Measurements from ENCODE around the gene PRKN.

Gene PRKN

DNA sequence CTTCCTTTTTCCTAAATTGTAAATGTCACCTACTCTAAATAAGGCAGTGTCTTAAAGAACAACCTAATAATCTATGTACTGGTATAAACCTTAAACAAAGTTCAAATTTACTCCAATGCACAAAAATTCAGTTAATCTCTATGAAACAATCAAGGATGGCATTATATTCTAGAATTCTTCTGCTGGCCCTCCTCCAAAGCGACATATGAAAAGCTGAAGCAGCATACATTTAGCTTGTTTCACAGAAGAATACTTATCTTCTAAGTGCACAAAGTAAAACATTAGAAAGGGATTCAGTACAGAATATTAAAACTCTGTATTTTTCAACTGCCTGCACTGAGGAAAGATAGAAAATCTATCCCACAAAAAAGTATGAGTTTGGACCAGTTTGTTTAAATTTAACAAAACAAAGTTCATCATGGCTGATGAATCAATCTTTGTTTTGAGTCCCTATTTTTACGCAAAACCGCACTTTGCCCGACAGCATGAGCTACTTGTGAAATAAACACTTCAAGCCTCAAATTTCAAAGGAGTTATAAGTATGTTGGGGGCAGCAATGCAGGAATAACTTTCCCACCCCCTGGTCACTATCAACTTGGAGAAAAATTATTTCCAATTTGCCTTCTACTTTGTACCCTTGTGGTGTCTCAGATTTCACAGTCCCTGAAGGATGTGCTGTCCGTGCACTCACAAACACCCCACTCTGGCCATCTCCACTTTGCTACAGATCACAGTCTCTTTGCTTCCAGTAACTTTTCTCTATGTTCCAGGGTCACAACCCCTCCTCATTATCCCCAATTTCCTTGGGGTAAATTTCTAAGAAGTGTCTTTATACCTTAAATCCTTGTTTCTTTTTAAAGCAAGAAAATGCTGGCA is 238.2 kb downstream of the PRKN start:
- Histone ChIP-seq H3K9me3 (ENCODE audit: insufficient read depth, low read length) (no peaks in the 10 kb centered on the region), H3K4me2 (ENCODE audit: low read length) (no peak overlapping the region), H2AFZ (ENCODE audit: low read depth, low read length) (no peak overlapping the region), H3K27ac (ENCODE audit: low read length) (no peak overlapping the region), H4K20me1 (ENCODE audit: insufficient read depth, low read length) (no peaks in the 10 kb centered on the region), H3K9ac (ENCODE audit: low read length) (no peak overlapping the region), H3K4me1 (ENCODE audit: low read length) (no peaks in the 10 kb centered on the region), H3K27me3 (ENCODE audit: low read depth, low read length) (no peaks in the 10 kb centered on the region), H3K36me3 (replicated peaks; ENCODE audit: low read depth, low read length) (no peaks in the 10 kb centered on the region), H3K79me2 (ENCODE audit: low read length) (no peaks in the 10 kb centered on the region), H3K4me3 (ENCODE audit: low read length) (no peak overlapping the region)
- TF ChIP-seq EZH2phosphoT487 (IDR thresholded peaks at IDR 0.05; ENCODE audit: low read depth) (no peak), CTCF (IDR thresholded peaks at IDR 0.05; ENCODE audit: low read depth, low read length) (no peak)

DNA sequence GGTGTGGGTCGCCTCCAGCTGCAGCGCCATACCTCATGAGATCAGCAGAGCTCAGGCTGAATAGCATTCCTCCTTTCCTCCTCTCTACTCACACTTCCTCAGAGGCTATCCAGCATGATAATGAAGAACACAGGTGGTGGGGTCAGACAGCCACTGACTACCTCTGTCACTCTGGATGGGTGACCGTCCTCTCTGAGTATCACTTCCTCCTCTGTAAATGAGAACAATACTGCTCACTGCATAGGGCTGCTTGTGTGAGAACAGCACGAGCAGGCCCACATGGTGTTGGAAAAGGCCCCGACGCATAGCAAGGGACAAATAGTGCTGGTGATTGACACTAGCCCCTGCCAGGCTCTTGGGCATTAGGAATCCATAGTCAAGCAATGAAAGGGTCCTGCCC is 239.1 kb downstream of the PRKN start:
- no peak overlapping the region for H3K4me2 ChIP-seq (ENCODE audit: low read length)
- no peak overlapping the region for H3K9ac ChIP-seq (ENCODE audit: low read length)
- no peak overlapping the region for H3K4me3 ChIP-seq (ENCODE audit: low read length)
- no peak for TF ChIP-seq CTCF (IDR thresholded peaks at IDR 0.05; ENCODE audit: low read depth, low read length)
- no peak for TF ChIP-seq EZH2phosphoT487 (IDR thresholded peaks at IDR 0.05; ENCODE audit: low read depth)
- no peaks in the 10 kb centered on the region for H3K36me3 ChIP-seq (replicated peaks; ENCODE audit: low read depth, low read length)
- H4K20me1 ChIP-seq (ENCODE audit: insufficient read depth, low read length), result no peaks in the 10 kb centered on the region
- no peak overlapping the region for H3K27ac ChIP-seq (ENCODE audit: low read length)
- no peaks in the 10 kb centered on the region for H3K27me3 ChIP-seq (ENCODE audit: low read depth, low read length)
- H3K79me2 ChIP-seq (ENCODE audit: low read length), result no peaks in the 10 kb centered on the region
- H2AFZ ChIP-seq (ENCODE audit: low read depth, low read length), result no peak overlapping the region
- no peaks in the 10 kb centered on the region for H3K4me1 ChIP-seq (ENCODE audit: low read length)
- H3K9me3 ChIP-seq (ENCODE audit: insufficient read depth, low read length), result no peaks in the 10 kb centered on the region

DNA sequence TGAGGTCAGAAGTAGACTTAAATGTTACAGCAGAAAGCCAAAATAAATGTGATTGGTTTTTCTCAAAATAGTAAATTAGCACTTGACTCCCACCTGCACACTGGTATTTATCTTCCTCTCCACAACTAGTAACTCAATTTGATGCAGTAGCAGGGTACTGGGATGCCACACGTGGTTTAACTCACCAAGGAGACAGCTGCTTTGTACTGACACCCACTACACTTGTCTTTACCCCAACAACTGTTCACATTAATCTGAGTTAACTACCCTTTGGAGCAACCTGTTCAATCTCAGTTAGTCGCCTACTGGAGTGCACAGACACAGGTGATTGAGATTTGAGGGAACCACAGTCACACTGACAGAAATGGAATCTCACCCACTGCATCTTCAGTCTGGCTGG is 242.1 kb downstream of the PRKN start:
- no peak overlapping the region for H3K27ac ChIP-seq (ENCODE audit: low read length)
- no peaks in the 10 kb centered on the region for H3K4me1 ChIP-seq (ENCODE audit: low read length)
- no peaks in the 10 kb centered on the region for H3K79me2 ChIP-seq (ENCODE audit: low read length)

More for the DNA sequence above, 242.1 kb downstream of the PRKN start:
- TF ChIP-seq EZH2phosphoT487 (IDR thresholded peaks at IDR 0.05; ENCODE audit: low read depth) (no peak), CTCF (IDR thresholded peaks at IDR 0.05; ENCODE audit: low read depth, low read length) (no peak)
- Histone ChIP-seq H2AFZ (ENCODE audit: low read depth, low read length) (no peak overlapping the region), H4K20me1 (ENCODE audit: insufficient read depth, low read length) (no peaks in the 10 kb centered on the region), H3K36me3 (replicated peaks; ENCODE audit: low read depth, low read length) (no peaks in the 10 kb centered on the region), H3K4me3 (ENCODE audit: low read length) (no peak overlapping the region), H3K9ac (ENCODE audit: low read length) (no peak overlapping the region), H3K4me2 (ENCODE audit: low read length) (no peak overlapping the region), H3K9me3 (ENCODE audit: insufficient read depth, low read length) (no peaks in the 10 kb centered on the region), H3K27me3 (ENCODE audit: low read depth, low read length) (no peaks in the 10 kb centered on the region)

Data from OCI-LY3 (cell line).